ENCODE results near the gene RNASET2.
"Not testable (repeated sequence)": the region's sequence is repeated elsewhere in the genome, so short reads cannot be mapped to it uniquely, and the experiment has no call there.

The RNASET2 gene

DNA sequence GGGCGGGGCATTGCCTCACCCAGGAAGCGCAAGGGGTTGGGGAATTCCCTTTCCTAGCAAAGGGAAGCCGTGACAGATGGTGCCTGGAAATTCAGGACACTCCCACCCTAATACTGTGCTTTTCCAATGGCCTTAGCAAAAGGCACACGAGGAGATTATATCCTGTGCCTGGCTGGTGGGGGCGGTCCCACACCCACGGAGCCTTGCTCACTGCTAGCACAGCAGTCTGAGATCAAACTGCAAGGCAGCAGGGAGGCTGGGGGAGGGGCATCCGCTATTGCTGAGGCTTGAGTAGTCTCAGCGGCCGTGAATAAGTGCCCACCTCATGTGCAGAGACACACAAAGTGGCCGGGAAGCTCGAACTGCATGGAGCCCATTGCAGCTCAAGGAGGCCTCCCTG is 71.4 kb downstream of the RNASET2 start:
- not testable (repeated sequence) for H3K9me3 ChIP-seq (ENCODE audit: control insufficient read depth, low read length); H3K4me1 ChIP-seq (ENCODE audit: control insufficient read depth, insufficient read depth, low read length); H3K27me3 ChIP-seq (replicated peaks; ENCODE audit: control insufficient read depth, insufficient read depth, low read length); DNase-seq (ENCODE audit: low read depth); H3K36me3 ChIP-seq (ENCODE audit: control insufficient read depth, insufficient read depth, low read length, severe bottlenecking); H3K9ac ChIP-seq (ENCODE audit: low read length); H3K4me3 ChIP-seq (ENCODE audit: low read length)

DNA sequence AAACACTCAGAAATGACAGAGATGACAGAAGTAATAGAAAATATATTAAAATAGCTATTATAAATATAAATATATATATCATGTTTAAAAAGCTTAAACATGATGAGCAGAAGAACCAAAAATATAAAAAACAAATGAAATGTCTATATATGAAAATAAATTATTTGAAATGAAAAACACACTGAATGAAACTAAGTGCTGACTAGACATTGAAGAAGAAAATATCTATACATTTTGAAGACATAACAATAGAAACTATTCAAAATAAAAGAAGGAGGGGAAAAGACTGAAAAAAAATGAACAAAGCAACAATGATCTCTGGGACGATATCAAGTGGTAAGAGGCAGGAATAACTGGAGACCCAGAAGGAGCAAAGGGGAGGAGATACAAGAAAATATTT is 76.8 kb downstream of the RNASET2 start:
- Histone ChIP-seq H3K27me3 (replicated peaks; ENCODE audit: control insufficient read depth, insufficient read depth, low read length) (no peaks in the 10 kb centered on the region), H3K4me1 (ENCODE audit: control insufficient read depth, insufficient read depth, low read length) (no peaks in the 10 kb centered on the region), H3K36me3 (ENCODE audit: control insufficient read depth, insufficient read depth, low read length, severe bottlenecking) (no peaks in the 10 kb centered on the region), H3K4me3 (ENCODE audit: low read length) (no peak overlapping the region), H3K9ac (ENCODE audit: low read length) (no peak overlapping the region), H3K9me3 (ENCODE audit: control insufficient read depth, low read length) (no peaks in the 10 kb centered on the region)
- no peak for DNase-seq (ENCODE audit: low read depth)

All from adipocyte (in vitro differentiated cells).